GM20431 (cell line): ENCODE data around the gene OGT.

Source experiments
- in situ Hi-C: fragments of 300-500 bp; cut with MseI, MboI; formaldehyde crosslinking; loops from one replicate; pipeline ENCODE4 v1.15.0; 2020; ENCODE audit warnings: low sequenced_read_pairs; ENCODE audit not compliant: unreplicated experiment

Gene OGT

DNA sequence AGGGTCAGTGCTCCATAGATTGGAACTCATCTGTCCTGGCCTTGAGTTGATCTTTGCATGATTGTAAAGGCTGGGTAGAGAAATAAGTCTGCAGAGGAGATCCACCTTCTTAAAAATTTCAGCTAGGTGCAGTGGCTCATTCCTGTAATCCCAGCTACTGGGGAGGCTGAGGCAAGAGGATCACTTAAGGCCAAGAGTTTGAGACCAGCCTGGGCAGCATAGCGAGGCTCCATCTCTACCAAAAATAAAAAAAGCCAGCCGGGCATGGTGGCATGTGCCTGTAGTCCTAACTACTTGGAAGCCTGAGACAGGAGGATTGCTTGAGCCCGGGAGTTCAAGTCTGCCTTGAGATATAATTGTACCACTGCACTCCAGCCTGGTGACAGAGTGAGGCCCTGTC, 85.9 kb downstream of the OGT start:
- in situ Hi-C loops, result no loop called here

DNA sequence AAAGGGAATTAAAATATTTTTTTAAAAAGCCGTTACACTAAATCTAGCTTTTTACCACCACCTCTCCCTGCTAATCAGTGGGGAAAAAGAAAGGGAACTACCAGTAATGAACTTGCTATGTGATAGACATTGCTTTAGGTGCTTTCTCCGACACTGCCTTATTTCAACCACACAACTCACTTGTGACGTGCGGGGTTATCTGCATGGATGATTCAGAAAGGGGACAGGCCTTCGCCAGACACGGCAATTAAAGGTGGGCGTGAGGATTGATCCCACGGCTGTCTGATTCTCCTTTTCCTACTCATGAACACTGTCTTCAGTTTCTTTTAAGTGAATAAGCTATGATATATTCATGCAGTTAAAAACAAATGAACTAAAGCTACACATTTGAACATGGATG, 86.3 kb downstream of the OGT start:
- in situ Hi-C loops, result no loop called here

DNA sequence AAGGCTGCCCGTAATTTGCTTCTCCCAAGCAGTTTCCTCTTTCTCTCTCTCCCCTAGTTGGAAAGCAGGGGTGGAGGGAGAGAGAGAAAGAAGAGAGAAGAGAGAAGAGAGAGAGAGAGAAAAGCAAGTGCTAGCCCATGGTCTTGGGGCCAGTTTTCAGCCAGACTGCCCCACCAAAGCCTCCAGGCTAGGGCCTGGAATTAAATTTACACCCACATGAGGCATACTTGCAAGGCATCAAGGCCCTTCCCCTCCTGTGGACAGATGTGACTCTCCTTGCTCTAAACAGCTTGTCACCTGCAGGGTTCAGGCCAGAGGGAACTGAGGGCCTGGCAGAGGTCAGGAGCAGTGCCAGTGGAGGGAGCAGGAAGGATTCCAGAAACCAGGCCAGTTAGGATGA, 87.1 kb downstream of the OGT start:
- in situ Hi-C loops, result no loop called here

DNA sequence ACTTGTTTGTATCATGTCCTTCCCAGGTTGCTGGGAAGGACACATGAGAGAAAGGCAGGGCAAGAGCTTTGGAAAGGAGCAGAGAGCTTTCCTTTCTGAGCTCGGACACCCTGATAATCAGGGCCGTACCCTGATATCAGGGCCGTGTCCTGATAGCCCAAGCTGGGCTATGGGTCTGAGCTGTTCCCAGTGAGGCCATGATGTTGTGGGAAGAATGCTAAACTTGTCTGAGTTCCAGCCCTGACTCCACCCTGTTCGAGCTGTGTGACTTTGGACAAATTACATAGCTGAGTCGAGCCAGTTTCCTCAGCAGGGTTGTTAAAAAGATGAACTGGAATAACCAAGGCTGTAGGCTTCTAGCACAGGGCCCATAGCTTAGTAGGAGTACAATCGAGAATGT, 88.7 kb downstream of the OGT start:
- in situ Hi-C loops, result no loop called here

DNA sequence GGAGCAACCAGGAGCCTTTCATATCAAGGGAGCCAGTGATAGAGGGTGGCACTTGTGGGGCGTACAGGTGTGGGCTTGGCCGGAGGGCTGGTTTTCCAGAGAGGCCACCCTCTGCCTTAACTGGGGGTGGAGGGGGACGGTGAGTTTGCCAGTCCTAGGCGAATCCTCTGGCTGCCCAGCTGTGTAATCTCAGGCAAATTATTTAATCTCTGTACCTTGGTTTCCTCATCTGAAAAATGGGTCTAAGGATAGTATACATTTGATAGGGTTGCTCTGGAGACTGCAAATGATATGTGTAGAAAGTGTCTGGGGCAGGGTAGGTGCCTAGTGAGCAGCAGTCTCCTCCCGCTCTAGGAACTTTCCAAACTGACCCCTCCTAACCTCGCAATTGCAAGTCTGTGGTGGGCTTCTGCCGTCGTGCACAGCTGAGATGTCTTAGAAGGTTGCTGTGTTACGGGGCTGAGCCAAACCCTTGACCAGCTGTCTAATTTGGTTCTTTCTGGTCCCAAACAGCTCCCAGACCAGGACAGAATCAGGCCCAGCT, 89.2 kb downstream of the OGT start:
- in situ Hi-C loops, result no loop called here

DNA sequence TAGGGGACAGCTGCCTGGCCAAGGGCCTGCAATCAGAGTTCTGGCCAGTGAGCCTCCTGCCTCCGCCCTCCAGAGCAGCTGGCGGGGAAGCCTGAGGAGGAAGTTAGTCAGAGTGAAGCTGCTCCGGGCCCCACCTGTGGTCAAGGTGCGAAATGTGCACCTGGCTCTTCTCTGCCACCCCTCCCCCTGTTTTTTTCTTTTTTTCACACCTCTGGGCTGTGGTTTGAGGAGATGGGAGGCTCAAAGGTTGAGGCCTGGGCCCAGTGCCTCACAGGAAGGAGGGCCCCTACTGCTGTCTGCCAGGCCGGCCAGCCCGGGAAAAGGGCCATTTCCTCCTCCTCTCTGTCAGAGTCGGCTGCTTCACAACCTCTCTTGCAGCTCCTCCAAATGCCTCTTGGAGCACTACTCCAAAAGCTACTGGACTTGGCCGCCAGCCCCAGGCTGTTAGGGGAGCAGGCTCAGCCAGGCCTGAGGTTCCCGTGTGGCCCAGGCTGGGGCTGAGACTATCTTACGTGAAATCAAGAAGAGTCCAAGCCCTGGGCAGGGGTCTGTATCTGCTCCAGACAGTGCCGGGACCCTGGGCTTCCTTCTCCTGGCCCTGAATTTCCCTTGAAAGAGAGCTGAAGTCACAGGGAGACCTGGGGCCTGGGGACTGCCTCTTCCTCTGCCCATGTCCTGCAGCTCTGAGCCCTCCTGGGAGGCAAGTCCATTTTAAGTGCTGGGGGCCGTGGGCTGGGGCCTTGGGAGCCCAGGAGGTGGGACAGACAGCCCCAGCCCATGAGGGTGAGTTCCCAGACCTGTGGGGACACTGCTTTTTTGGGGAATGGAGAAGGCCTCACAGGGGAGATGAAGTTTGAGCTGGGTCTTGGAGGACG, 89.9 kb downstream of the OGT start:
- in situ Hi-C loops, result no loop called here

DNA sequence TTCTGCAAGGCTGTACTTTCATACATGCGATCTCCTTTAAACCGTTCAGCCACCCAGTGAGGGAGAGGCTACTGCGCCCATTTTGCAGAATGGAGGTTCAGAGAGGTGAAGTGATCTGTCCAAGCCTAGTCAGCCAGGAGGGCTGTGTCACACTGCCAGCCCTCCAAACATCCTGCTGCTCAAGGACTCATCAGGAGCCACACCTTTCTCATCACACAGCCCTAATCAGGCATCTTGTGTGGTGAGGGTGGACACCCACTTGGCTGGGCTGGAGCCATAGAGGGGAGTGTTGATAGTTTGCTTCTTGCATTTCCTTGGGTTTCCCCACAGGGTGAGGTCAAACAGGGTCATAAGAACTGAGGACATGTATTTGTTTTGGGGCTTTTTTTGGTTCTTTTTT, 90.8 kb downstream of the OGT start:
- in situ Hi-C loops, result no loop called here

DNA sequence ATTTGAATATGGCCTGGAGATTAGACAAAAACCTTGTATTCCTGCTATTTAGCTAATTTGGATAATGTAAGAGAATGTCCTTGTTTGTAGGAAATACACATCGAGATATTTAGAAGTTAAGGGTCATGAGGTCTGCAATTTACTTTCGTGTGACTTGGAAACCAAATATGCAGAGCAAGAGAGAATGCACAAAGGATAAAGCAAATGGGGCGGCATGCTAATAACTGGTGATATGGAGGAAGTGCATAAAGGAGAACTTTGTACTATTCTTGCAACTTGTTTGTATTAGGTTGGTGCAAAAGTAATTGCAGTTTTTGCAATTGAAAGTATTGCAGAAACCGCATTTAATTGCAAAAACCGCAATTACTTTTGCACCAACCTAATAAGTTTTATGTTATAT, 92.6 kb downstream of the OGT start:
- in situ Hi-C loops, result no loop called here
